Measurements from ENCODE around the gene PCBP3. TPM values are rescaled to one million over a fixed set of nuclear protein-coding genes. Genes with fewer than 3 reads are reported as not detected.
"Not testable (repeated sequence)": the region's sequence is repeated elsewhere in the genome, so short reads cannot be mapped to it uniquely, and the experiment has no call there.

PCBP3 gene
- total RNA-seq, 1 donor from 2014 or later, result not detected

DNA sequence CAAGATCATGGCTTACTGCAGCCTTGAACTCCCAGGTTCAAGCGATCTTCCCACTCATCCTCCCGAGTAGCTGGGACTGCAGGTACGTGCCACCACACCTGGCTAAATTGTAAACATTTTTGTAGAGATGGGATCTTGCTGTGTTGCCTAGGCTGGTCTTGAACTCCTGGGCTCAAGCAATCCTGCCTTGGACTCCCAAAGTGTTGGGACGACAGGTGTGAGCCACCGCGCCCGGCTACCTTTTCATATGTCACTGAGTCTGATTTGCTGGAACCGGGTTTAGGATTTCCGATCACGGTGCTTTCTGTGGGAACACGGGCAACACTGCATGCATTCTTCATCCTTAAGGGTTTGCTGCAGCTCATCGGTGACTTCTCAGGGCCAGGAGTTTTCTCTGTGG, 32.2 kb upstream of the PCBP3 start:
- Mint-ChIP-seq H3K27me3 (peaks cover 2% of the 10 kb centered on the region), H3K27ac (no peak overlapping the region), H3K36me3 (ENCODE audit: low read depth) (no peaks in the 10 kb centered on the region), H3K9me3 (no peaks in the 10 kb centered on the region), H3K4me1 (peaks cover 17% of the 10 kb centered on the region), H3K4me3 (no peak overlapping the region)
- ATAC-seq (ENCODE audit: low read depth), result no peak
- intact Hi-C loops (cut with micrococcal nuclease), result no loop called here
- POLR2A ChIA-PET, result no interaction called here
- DNase-seq, result no peak
- TF ChIP-seq, protein P1, sequence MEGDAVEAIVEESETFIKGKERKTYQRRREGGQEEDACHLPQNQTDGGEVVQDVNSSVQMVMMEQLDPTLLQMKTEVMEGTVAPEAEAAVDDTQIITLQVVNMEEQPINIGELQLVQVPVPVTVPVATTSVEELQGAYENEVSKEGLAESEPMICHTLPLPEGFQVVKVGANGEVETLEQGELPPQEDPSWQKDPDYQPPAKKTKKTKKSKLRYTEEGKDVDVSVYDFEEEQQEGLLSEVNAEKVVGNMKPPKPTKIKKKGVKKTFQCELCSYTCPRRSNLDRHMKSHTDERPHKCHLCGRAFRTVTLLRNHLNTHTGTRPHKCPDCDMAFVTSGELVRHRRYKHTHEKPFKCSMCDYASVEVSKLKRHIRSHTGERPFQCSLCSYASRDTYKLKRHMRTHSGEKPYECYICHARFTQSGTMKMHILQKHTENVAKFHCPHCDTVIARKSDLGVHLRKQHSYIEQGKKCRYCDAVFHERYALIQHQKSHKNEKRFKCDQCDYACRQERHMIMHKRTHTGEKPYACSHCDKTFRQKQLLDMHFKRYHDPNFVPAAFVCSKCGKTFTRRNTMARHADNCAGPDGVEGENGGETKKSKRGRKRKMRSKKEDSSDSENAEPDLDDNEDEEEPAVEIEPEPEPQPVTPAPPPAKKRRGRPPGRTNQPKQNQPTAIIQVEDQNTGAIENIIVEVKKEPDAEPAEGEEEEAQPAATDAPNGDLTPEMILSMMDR (IDR thresholded peaks at IDR 0.05), result no peak
- CTCF ChIA-PET, result no interaction called here

DNA sequence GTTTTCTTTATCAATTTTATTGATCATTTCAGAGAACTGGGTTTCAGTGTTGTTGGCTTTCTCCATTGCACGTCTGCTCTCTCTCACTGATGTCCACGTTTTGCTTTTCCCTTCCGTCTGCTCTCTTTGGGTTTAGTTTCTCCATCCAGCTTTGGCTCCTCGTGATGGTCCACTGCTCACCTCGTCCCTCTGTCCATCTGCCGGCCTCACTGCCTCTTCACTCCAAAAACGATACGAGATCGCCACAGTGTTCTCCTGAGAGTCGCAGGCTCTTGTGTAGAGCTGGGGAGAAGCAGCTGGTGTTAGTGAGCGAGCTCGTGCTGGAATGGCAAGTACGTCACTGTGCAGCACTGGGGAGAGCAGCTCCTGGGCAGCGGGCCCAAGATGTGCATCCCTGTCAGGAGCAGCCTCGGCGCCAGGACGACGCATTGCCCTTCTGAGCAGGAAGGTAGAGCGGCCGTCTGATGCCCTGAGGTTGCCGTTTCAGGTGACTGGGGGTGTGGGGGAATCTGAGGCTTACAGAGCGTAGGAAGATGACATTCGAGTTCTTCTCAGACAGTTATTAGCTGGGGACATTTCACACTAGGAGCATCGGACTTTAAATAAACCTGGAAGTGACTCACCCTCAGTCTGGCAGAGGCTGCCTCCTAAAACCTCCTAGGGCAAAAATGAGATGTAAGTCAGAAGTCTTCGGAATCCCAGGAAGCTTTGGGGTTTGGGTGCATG, 31.4 kb upstream of the PCBP3 start:
- Mint-ChIP-seq H3K27me3 (peaks cover 2% of the 10 kb centered on the region), H3K27ac (no peak overlapping the region), H3K36me3 (ENCODE audit: low read depth) (no peaks in the 10 kb centered on the region), H3K4me1 (peaks cover 18% of the 10 kb centered on the region), H3K4me3 (no peak overlapping the region), H3K9me3 (no peaks in the 10 kb centered on the region)
- ChIA-PET POLR2A (no interaction called here), CTCF (no interaction called here)
- ATAC-seq (ENCODE audit: low read depth) (no peak), DNase-seq (peak; percentile 1)
- intact Hi-C loops (cut with micrococcal nuclease), result no loop called here
- TF ChIP-seq, protein P1 (IDR thresholded peaks at IDR 0.05), result no peak

DNA sequence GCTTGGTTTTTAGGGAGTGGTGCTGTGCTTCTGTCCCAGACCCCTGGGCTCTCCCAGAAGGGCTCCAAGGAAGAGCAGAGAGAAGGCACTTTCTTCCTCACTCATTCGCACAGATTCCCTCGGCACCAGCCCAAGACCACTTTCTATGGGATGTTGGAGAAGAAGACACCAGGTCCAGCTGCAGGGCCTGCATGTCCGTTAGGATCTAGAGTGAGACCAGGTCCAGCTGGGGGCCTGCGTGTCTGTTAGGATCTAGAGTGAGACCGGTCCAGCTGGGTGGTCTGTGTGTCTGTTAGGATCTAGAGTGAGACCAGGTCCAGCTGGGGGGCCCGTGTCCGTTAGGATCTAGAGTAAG, 30.9 kb upstream of the PCBP3 start:
- H3K36me3 Mint-ChIP-seq (ENCODE audit: low read depth); POLR2A ChIA-PET; H3K4me3 Mint-ChIP-seq; CTCF ChIA-PET; H3K27ac Mint-ChIP-seq; H3K27me3 Mint-ChIP-seq; ATAC-seq (ENCODE audit: low read depth); H3K9me3 Mint-ChIP-seq; intact Hi-C loops (cut with micrococcal nuclease): not testable (repeated sequence)
- DNase-seq, result peak; percentile 0
- peaks cover 21% of the 10 kb centered on the region for H3K4me1 Mint-ChIP-seq

DNA sequence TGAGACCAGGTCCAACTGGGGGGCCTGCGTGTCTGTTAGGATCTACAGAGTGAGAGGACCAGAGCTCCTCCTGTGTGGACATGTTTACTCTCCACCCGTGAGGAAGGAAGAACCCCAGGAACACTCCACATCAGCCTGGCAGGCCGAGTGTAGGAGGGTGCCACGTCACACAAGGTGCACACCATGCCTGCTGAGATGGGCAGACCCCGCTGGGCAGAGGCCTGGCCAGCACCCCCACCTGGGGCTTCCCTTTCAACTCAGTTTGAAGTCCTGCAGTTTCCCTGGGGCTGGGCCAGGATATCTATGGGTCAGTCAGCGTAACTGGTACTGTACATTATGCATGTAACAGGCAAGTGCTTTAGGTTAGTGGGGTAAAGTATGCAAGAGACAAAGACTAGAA, 30.1 kb upstream of the PCBP3 start:
- Mint-ChIP-seq H3K36me3 (ENCODE audit: low read depth) (no peaks in the 10 kb centered on the region), H3K27me3 (peaks cover 4% of the 10 kb centered on the region), H3K4me3 (no peak overlapping the region), H3K27ac (no peak overlapping the region), H3K9me3 (no peaks in the 10 kb centered on the region), H3K4me1 (peaks cover 21% of the 10 kb centered on the region)
- intact Hi-C loops (cut with micrococcal nuclease), result no loop called here
- ATAC-seq (ENCODE audit: low read depth) (no peak), DNase-seq (peak; percentile 3)
- CTCF ChIA-PET, result no interaction called here
- TF ChIP-seq, protein P1 (IDR thresholded peaks at IDR 0.05), result no peak
- POLR2A ChIA-PET, result no interaction called here

DNA sequence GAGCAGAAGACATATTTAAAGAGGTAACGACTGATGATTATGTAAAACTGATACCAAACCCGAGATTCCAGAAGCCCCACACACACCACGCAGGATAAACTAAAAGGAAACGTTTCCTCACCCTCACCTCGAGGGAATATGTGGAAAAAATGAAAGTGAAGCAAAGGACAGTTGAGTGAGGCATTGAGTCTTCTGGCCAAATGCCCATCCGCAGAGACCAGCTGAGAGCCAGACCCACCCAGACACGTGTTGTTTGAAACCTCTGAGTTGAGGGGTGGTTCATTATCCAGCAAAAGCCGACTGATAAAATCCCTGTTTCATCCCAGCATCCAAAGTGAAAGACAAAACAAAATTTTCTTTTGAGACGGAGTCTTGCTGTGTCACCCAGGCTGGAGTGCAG, 29.6 kb upstream of the PCBP3 start:
- ChIA-PET CTCF (no interaction called here), POLR2A (no interaction called here)
- TF ChIP-seq, protein P1 (IDR thresholded peaks at IDR 0.05), result no peak
- no peak for ATAC-seq (ENCODE audit: low read depth)
- intact Hi-C loops (cut with micrococcal nuclease), result no loop called here
- Mint-ChIP-seq H3K4me3 (no peak overlapping the region), H3K4me1 (peaks cover 21% of the 10 kb centered on the region), H3K27ac (no peak overlapping the region), H3K36me3 (ENCODE audit: low read depth) (no peaks in the 10 kb centered on the region), H3K9me3 (no peaks in the 10 kb centered on the region), H3K27me3 (peaks cover 4% of the 10 kb centered on the region)
- DNase-seq, result no peak
